ENCODE results near the gene DPYD. TPM values are rescaled to one million over a fixed set of nuclear protein-coding genes. Genes with fewer than 3 reads are reported as not detected.

DPYD gene
- total and polyA plus RNA-seq, 8 donors, result 2.7 to 24.5 (median 9.4) TPM

GRCh38 chr1:97623220-97623619 lies 297.6 kb downstream of the DPYD start:
- no peaks in the 10 kb centered on the region for H3K36me3 ChIP-seq
- no peak for TF ChIP-seq CTCF (IDR thresholded peaks at IDR 0.05)
- ATAC-seq, result no peak
- FAIRE-seq, result no peak
- H3K27me3 ChIP-seq, result no peaks in the 10 kb centered on the region
- no peak overlapping the region for H3K4me3 ChIP-seq
- DNase-seq, result no peak
- H3K9me3 ChIP-seq, result no peaks in the 10 kb centered on the region
- no peaks in the 10 kb centered on the region for H3K4me1 ChIP-seq
- no peak overlapping the region for H3K27ac ChIP-seq
- intact Hi-C loops (cut with DNase I), result no loop called here

GRCh38 chr1:97621955-97622354 lies 298.9 kb downstream of the DPYD start:
- DNase-seq, result no peak
- no peak overlapping the region for H3K27ac ChIP-seq
- FAIRE-seq, result no peak
- H3K9me3 ChIP-seq, result no peaks in the 10 kb centered on the region
- H3K4me3 ChIP-seq, result no peak overlapping the region
- WGBS, 2 donors, result 64 to 69% methylated on average over 1 of the region's 1 CpG
- intact Hi-C loops (cut with DNase I), result no loop called here
- H3K36me3 ChIP-seq, result no peaks in the 10 kb centered on the region
- no peak for ATAC-seq
- no peaks in the 10 kb centered on the region for H3K4me1 ChIP-seq
- TF ChIP-seq CTCF (IDR thresholded peaks at IDR 0.05), result no peak
- no peaks in the 10 kb centered on the region for H3K27me3 ChIP-seq

- FAIRE-seq, result no peak
- Histone ChIP-seq H3K27me3 (no peaks in the 10 kb centered on the region), H3K27ac (no peak overlapping the region), H3K4me1 (no peaks in the 10 kb centered on the region), H3K36me3 (no peaks in the 10 kb centered on the region), H3K9me3 (no peaks in the 10 kb centered on the region), H3K4me3 (no peak overlapping the region)
- DNase-seq, result no peak
- ATAC-seq, result no peak
- 87 to 94% methylated on average over 2 of the region's 2 CpGs for WGBS, 2 donors
- no peak for TF ChIP-seq CTCF (IDR thresholded peaks at IDR 0.05)
- intact Hi-C loops (cut with DNase I), result no loop called here
Observed at GRCh38 chr1:97619706-97620105, 301.1 kb downstream of the DPYD start.

- intact Hi-C loops (cut with DNase I), result no loop called here
- H3K27me3 ChIP-seq, result no peaks in the 10 kb centered on the region
- FAIRE-seq (no peak), DNase-seq (no peak), ATAC-seq (no peak)
- TF ChIP-seq CTCF (IDR thresholded peaks at IDR 0.05), result no peak
- no peak overlapping the region for H3K27ac ChIP-seq
- H3K4me1 ChIP-seq, result no peaks in the 10 kb centered on the region
- H3K4me3 ChIP-seq, result no peak overlapping the region
- WGBS, 2 donors, result 92 to 93% methylated on average over 3 of the region's 3 CpGs
- no peaks in the 10 kb centered on the region for H3K36me3 ChIP-seq
- no peaks in the 10 kb centered on the region for H3K9me3 ChIP-seq
Observed at GRCh38 chr1:97610748-97611147, 310.1 kb downstream of the DPYD start.

DNA sequence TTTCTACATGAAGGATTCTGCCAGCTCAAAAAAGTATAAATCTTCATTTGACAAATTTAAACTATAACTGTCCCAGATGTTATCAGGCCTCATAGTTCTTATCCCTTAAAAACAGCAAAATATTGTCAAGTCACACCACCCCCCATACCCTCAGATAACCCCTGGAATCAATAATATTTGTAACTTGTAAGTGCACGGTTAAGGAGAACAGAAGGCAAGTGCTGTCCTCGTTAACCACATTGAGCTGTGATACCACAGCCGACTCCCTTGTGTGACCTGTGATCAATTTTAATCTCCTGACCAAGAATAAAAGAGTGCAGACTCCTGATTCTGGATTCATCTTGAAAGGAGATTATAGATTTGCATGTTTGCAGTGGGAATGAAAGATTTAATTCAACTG lies 310.7 kb downstream of the DPYD start:
- Histone ChIP-seq H3K4me3 (no peak overlapping the region), H3K27me3 (no peaks in the 10 kb centered on the region), H3K4me1 (no peaks in the 10 kb centered on the region), H3K36me3 (no peaks in the 10 kb centered on the region), H3K9me3 (no peaks in the 10 kb centered on the region), H3K27ac (no peak overlapping the region)
- no peak for TF ChIP-seq CTCF (IDR thresholded peaks at IDR 0.05)
- WGBS, 2 donors, result 60 to 76% methylated on average over 3 of the region's 3 CpGs
- no peak for ATAC-seq
- no peak for DNase-seq
- no peak for FAIRE-seq
- intact Hi-C loops (cut with DNase I), result no loop called here

Measured in pancreas (tissue), 10 donors.